GM12878 (cell line): Measurements from ENCODE around the gene ZNF620. TPM values are rescaled to one million over a fixed set of nuclear protein-coding genes. Genes with fewer than 3 reads are reported as not detected.

Experiments used
- ATAC-seq: fragments of 200-7000 bp; cut with Tn5 transposase; 3 replicates; pipeline ENCODE4 v1.9.1; 2020; ENCODE audit warnings: mild to moderate bottlenecking, moderate library complexity
- BruUV-seq: library from RNA; stranded (reverse); fragments of 400-500 nt; replicated peaks from 2 replicates; lab custom pipeline; 2021; lab: Mats Ljungman, UMichigan
- CTCF ChIA-PET: fragments of 300-600 bp; sonication (Branson Sonifier 250); formaldehyde crosslinking; extraction: SDS; loops from one replicate; lab custom pipeline; 2021; ENCODE audit warnings: inconsistent platforms; lab: Yijun Ruan, JAX
- POLR2A ChIA-PET: fragments of 350-600 bp; formaldehyde crosslinking; extraction: SDS; loops from one replicate; lab custom pipeline; 2021; ENCODE audit warnings: inconsistent platforms; lab: Charles Lee
- RAD21 ChIA-PET: fragments of 300-600 bp; sonication (Branson Sonifier 250); formaldehyde crosslinking; loops from one replicate; lab custom pipeline; 2023; ENCODE audit warnings: antibody characterized with exemption; ENCODE audit not compliant: unreplicated experiment; lab: Charles Lee
- SMC1A ChIA-PET: fragments of 300-600 bp; sonication (Branson Sonifier 250); formaldehyde crosslinking; loops from one replicate; lab custom pipeline; 2023; ENCODE audit not compliant: unreplicated experiment, uncharacterized antibody; lab: Charles Lee
- DNase-seq: peaks from one replicate; pipeline ENCODE4 v3.0.0-alpha.2; 2011; ENCODE audit warnings: low read depth, low spot score
- FAIRE-seq: peaks from 3 replicates; lab custom pipeline; 2011; peaks lifted over from hg19 to GRCh38; lab: Jason Lieb, UNC
- H2AFZ ChIP-seq: 2 replicates; pipeline ENCODE4 v1.6.0; 2011; ENCODE audit warnings: low read depth, low read length, control low read depth; ENCODE audit not compliant: control insufficient read depth
- H3K27ac ChIP-seq: 2 replicates; pipeline ENCODE4 v1.5.1; 2011; ENCODE audit warnings: control low read depth; ENCODE audit not compliant: control insufficient read depth, insufficient read depth
- H3K27me3 ChIP-seq, 2 experiments: replicated peaks in 1 of 2; 2 replicates each; pipeline versions ENCODE4 v1.6.0 to v1.6.1; 2011; ENCODE audit warnings: low read length in 1 of 2; ENCODE audit not compliant: control insufficient read depth in 2 of 2, insufficient read depth in 2 of 2
- H3K36me3 ChIP-seq, 2 experiments: 2 replicates each; pipeline ENCODE4 v1.5.1; 2011; ENCODE audit warnings: low read length in 1 of 2; ENCODE audit not compliant: control insufficient read depth in 2 of 2, insufficient read depth in 2 of 2
- H3K4me1 ChIP-seq: 2 replicates; pipeline ENCODE4 v1.6.1; 2011; ENCODE audit warnings: mild to moderate bottlenecking, low read length, moderate library complexity, mixed read lengths; ENCODE audit not compliant: control insufficient read depth, insufficient read depth
- H3K4me2 ChIP-seq: 2 replicates; pipeline ENCODE4 v1.6.0; 2011; ENCODE audit warnings: control low read depth; ENCODE audit not compliant: control insufficient read depth, insufficient read depth
- H3K4me3 ChIP-seq: fragments of 200-600 bp; sonication (generic); 2 replicates; pipeline ENCODE4 v1.5.1; 2016
- H3K79me2 ChIP-seq: 2 replicates; pipeline ENCODE4 v1.6.0; 2011; ENCODE audit warnings: low read length; ENCODE audit not compliant: control insufficient read depth, insufficient read depth
- H3K9ac ChIP-seq: 2 replicates; pipeline ENCODE4 v1.8.0; 2011; ENCODE audit warnings: low read length, control low read depth, mixed read lengths; ENCODE audit not compliant: control insufficient read depth, insufficient read depth
- H3K9me3 ChIP-seq: replicated peaks from 3 replicates; pipeline ENCODE4 v1.5.1; 2011; ENCODE audit warnings: mild to moderate bottlenecking, low read length; ENCODE audit not compliant: control insufficient read depth, insufficient read depth
- H4K20me1 ChIP-seq: 2 replicates; pipeline ENCODE4 v1.6.0; 2011; ENCODE audit not compliant: control insufficient read depth, insufficient read depth
- EED ChIP-seq: sonication (generic); IDR thresholded peaks from 2 replicates; pipeline ENCODE4 v1.6.1; 2016; ENCODE audit warnings: antibody characterized with exemption, low read depth
- FOXM1 ChIP-seq: IDR thresholded peaks from 2 replicates; pipeline ENCODE4 v1.6.1; 2012; ENCODE audit warnings: low read depth, mild to moderate bottlenecking, inconsistent platforms, low read length, moderate library complexity
- LARP7 ChIP-seq: fragments of 450-650 bp; IDR thresholded peaks from 2 replicates; pipeline ENCODE4 v1.6.1; 2017; ENCODE audit warnings: mild to moderate bottlenecking
- MYB ChIP-seq: fragments of 150-350 bp; IDR thresholded peaks from 2 replicates; pipeline ENCODE4 v1.6.1; 2014; ENCODE audit warnings: mild to moderate bottlenecking, low read depth, low read length, borderline replicate concordance
- NR2C1 ChIP-seq: fragments of 450-650 bp; IDR thresholded peaks from 2 replicates; pipeline ENCODE4 v1.6.1; 2017; ENCODE audit warnings: antibody characterized with exemption, mild to moderate bottlenecking, moderate library complexity
- RAD51 ChIP-seq: fragments of 450-650 bp; IDR thresholded peaks from 2 replicates; pipeline ENCODE4 v1.6.1; 2016; ENCODE audit warnings: moderate library complexity, mild to moderate bottlenecking, inconsistent platforms
- RCOR1 ChIP-seq: conservative IDR thresholded peaks from 2 replicates; pipeline ENCODE4 v1.6.1; 2012; ENCODE audit warnings: low read depth, low read length, improper control_type of control experiment
- RELA ChIP-seq: fragments of 450-650 bp; IDR thresholded peaks from 2 replicates; pipeline ENCODE4 v1.8.0; 2014; ENCODE audit warnings: borderline replicate concordance; ENCODE audit not compliant: partially characterized antibody
- RUNX3 ChIP-seq: IDR thresholded peaks from 2 replicates; pipeline ENCODE4 v1.6.1; 2012; ENCODE audit warnings: low read length, inconsistent platforms
- SMC3 ChIP-seq: IDR thresholded peaks from 2 replicates; pipeline ENCODE4 v1.6.1; 2011; ENCODE audit warnings: low read length, improper control_type of control experiment, borderline replicate concordance
- TARDBP ChIP-seq: IDR thresholded peaks from 2 replicates; pipeline ENCODE4 v1.6.1; 2016; ENCODE audit warnings: borderline replicate concordance
- ZNF24 ChIP-seq: fragments of 450-650 bp; IDR thresholded peaks from 2 replicates; pipeline ENCODE4 v1.6.1; 2017; ENCODE audit warnings: antibody characterized with exemption, mild to moderate bottlenecking
- WGBS: methylation state at CpG from one replicate; pipeline ENCODE4 v1.1.6; 2016; ENCODE audit warnings: low lambda C conversion rate; ENCODE audit not compliant: insufficient replicate concordance, insufficient coverage; ENCODE audit errors: missing lambda C conversion rate; 5-methylcytosine and 5-hydroxymethylcytosine counted together
- in situ Hi-C: fragments of 300-500 bp; cut with MboI; formaldehyde crosslinking; loops from 9 replicates; pipeline ENCODE4 v1.14.3; 2018; ENCODE audit warnings: mixed read lengths
- intact Hi-C: fragments of 100-400 bp; cut with micrococcal nuclease; formaldehyde crosslinking; loops from one replicate; pipeline ENCODE4 v1.14.2; 2022; ENCODE audit not compliant: unreplicated experiment
- polyA plus RNA-seq, 11 experiments: library from polyadenylated mRNA; depleted of rRNA in 4 of 11; unstranded in 6 of 11; stranded (reverse) in 5 of 11; fragments of >200 nt; fragmentation: Nextera tagmentation in 4 of 11; fragmentation: Illumina TruSeq in 1 of 11; extraction: Ambion mirVana in 4 of 11; extraction: Trizol in 1 of 11; gene quantifications; 1 replicate in 1 of 11; 2 replicates in 10 of 11; pipeline versions ENCODE4 v1.2.1 to v1.2.3, GENCODE V29; 2011 to 2016; ENCODE audit warnings: inconsistent platforms in 2 of 11, missing spikeins in 2 of 11, low read depth in 1 of 11
- total RNA-seq, 4 experiments: library from RNA; depleted of rRNA in 3 of 4; stranded (reverse); fragments of >200 nt in 3 of 4; fragmentation: Illumina TruSeq in 1 of 4; extraction: Trizol in 1 of 4; gene quantifications; 2 replicates each; pipeline versions ENCODE4 v1.2.1 to v1.2.3, GENCODE V29; 2013 to 2021
- TF ChIP-seq, protein P1 (sequence below): IDR thresholded peaks from 2 replicates; pipeline ENCODE4 v1.6.1; 2012; ENCODE audit warnings: low read depth, low read length, improper control_type of control experiment
- TF ChIP-seq, protein P2 (sequence below): IDR thresholded peaks from 2 replicates; pipeline ENCODE4 v1.6.1; 2011; ENCODE audit warnings: borderline replicate concordance, low read depth, mild to moderate bottlenecking, moderate library complexity, low read length; ENCODE audit not compliant: insufficient read depth, poor library complexity, severe bottlenecking
- TF ChIP-seq, protein P3 (sequence below): IDR thresholded peaks from 2 replicates; pipeline ENCODE4 v1.6.1; 2011; ENCODE audit warnings: mild to moderate bottlenecking, low read depth, low read length, moderate library complexity; ENCODE audit not compliant: insufficient replicate concordance
- TF ChIP-seq, protein P4 (sequence below): IDR thresholded peaks from 2 replicates; pipeline ENCODE4 v1.6.1; 2011; ENCODE audit warnings: borderline replicate concordance, low read depth, mild to moderate bottlenecking, moderate library complexity, mixed read lengths, low read length; ENCODE audit not compliant: insufficient read depth; ENCODE audit errors: extremely low read length

ZNF620 gene
- total and polyA plus RNA-seq, 10 of the 15 experiments (the other 5 are each of a cell fraction or from before 2014, with no cell fraction given), result 1.3 to 4.3 (median 2.2) TPM

DNA sequence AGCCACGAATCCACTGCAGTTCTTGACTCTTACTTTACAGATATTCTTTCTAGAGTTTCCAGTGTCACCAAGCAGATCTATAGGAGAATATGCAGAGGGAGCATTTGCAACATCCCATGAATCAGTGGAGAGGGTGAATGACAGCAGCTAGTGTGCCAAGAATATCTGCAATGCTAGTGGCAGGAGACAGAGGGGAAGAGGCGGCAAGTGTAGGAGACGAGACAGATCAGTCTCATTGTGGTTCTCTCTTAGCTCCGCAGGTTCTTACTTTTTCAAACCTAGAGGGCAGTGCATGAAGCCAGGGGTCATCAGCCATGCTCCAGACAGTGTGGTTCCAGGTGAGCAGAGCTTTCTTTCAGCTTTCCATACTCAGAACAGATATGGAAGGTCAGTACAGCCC is 28.2 kb upstream of the ZNF620 start:
- Histone ChIP-seq H3K4me1 (0 out of 2 replicates have a peak, but pooled peaks cover 2% of the 10 kb centered on the region), H3K4me2 (peak overlapping the region; percentile 66), H3K9me3 (no peaks in the 10 kb centered on the region), H3K27me3 (no peaks in the 10 kb centered on the region), H3K9ac (peak overlapping the region; percentile 83), H3K79me2 (no peaks in the 10 kb centered on the region), H4K20me1 (no peaks in the 10 kb centered on the region), H3K4me3 (peak overlapping the region; percentile 72), H2AFZ (peak overlapping the region; percentile 76), H3K27ac (no peak overlapping the region), H3K36me3 (peaks cover 0 to 5% of the 10 kb centered on the region in 2 experiments; a peak in 1 of 4 replicates)
- BruUV-seq, result no TSS peak
- FAIRE-seq, result no peak
- ChIA-PET CTCF (interaction anchor here (1.5 to 4.1 kb wide), 2 partner anchors 28 to 46 kb away, joined by 4 to 18 read pairs; partner anchors contain the start of gene ZNF620), SMC1A (interaction anchor here (1.4 kb wide), 1 partner anchor 19 kb away, joined by 4 read pairs; no protein-coding TSS in a partner anchor), POLR2A (interaction anchor here (1.1 to 4.1 kb wide), 4 partner anchors 18 to 47 kb away, joined by 3 to 20 read pairs (median 7); partner anchors contain the start of genes RPL14 and ZNF621), RAD21 (interaction anchor here (1.2 kb wide), 1 partner anchor 21 kb away, joined by 4 read pairs; the partner anchor contains the start of gene RPL14)
- ATAC-seq, result peak; percentile 33
- in situ Hi-C loops, result no loop called here
- TF ChIP-seq MYB (no peak), RCOR1 (no peak), SMC3 (no peak), RUNX3 (no peak), FOXM1 (no peak), LARP7 (no peak), EED (no peak), RELA (no peak), ZNF24 (no peak), NR2C1 (no peak), TARDBP (no peak), RAD51 (no peak)
- TF ChIP-seq, protein P1, sequence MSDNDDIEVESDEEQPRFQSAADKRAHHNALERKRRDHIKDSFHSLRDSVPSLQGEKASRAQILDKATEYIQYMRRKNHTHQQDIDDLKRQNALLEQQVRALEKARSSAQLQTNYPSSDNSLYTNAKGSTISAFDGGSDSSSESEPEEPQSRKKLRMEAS, result no peak
- TF ChIP-seq, protein P2, sequence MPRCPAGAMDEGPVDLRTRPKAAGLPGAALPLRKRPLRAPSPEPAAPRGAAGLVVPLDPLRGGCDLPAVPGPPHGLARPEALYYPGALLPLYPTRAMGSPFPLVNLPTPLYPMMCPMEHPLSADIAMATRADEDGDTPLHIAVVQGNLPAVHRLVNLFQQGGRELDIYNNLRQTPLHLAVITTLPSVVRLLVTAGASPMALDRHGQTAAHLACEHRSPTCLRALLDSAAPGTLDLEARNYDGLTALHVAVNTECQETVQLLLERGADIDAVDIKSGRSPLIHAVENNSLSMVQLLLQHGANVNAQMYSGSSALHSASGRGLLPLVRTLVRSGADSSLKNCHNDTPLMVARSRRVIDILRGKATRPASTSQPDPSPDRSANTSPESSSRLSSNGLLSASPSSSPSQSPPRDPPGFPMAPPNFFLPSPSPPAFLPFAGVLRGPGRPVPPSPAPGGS, result no peak
- TF ChIP-seq, protein P3, sequence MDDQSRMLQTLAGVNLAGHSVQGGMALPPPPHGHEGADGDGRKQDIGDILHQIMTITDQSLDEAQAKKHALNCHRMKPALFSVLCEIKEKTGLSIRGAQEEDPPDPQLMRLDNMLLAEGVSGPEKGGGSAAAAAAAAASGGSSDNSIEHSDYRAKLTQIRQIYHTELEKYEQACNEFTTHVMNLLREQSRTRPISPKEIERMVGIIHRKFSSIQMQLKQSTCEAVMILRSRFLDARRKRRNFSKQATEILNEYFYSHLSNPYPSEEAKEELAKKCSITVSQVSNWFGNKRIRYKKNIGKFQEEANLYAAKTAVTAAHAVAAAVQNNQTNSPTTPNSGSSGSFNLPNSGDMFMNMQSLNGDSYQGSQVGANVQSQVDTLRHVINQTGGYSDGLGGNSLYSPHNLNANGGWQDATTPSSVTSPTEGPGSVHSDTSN, result no peak
- TF ChIP-seq, protein P4, sequence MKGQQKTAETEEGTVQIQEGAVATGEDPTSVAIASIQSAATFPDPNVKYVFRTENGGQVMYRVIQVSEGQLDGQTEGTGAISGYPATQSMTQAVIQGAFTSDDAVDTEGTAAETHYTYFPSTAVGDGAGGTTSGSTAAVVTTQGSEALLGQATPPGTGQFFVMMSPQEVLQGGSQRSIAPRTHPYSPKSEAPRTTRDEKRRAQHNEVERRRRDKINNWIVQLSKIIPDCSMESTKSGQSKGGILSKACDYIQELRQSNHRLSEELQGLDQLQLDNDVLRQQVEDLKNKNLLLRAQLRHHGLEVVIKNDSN, result no peak
- DNase-seq, result no peak
- intact Hi-C loops, result loop anchor here (2.0 to 5.0 kb wide), 2 partner anchors 21 to 45 kb away; partner anchors contain the start of genes RPL14 and ZNF621
- WGBS, result 85% methylated on average over 4 of the region's 4 CpGs
